Measurements from ENCODE around the gene FYN. TPM values are rescaled to one million over a fixed set of nuclear protein-coding genes. Genes with fewer than 3 reads are reported as not detected.

Gene FYN
- total and polyA plus RNA-seq, 2 of the 8 experiments (the other 6 are each of a cell fraction or from before 2014, with no cell fraction given), result 46.8 to 97.2 TPM

- peaks cover 0 to 3% of the 10 kb centered on the region in 2 experiments for H4K20me1 ChIP-seq (replicated peaks in 1 of 2; ENCODE audit: control insufficient read depth in 1 of 2, insufficient read depth in 2 of 2, low read length in 2 of 2)
- no peak overlapping the region for H2BK12ac ChIP-seq (ENCODE audit: low read depth, low read length)
- POLR2A ChIA-PET (ENCODE audit: partially characterized antibody), result interaction anchor here (1.2 kb wide), 1 partner anchor 14 kb away, joined by 3 read pairs; no protein-coding TSS in a partner anchor
- no peak overlapping the region for H3K18ac ChIP-seq (ENCODE audit: extremely low read depth, low read length)
- H3K4me2 ChIP-seq (ENCODE audit: insufficient read depth in 1 of 2, low read depth in 2 of 2, low read length in 2 of 2), result no peak overlapping the region
- H3K23ac ChIP-seq (ENCODE audit: insufficient read length), result no peak overlapping the region
- no peak overlapping the region for H3K9ac ChIP-seq (replicated peaks in 1 of 4; ENCODE audit: extremely low read depth in 1 of 4, low read depth in 3 of 4, low read length in 3 of 4)
- FAIRE-seq (no peak), DNase-seq (ENCODE audit: low read depth in 1 of 2, low spot score in 2 of 2) (no peak)
- no peak overlapping the region for H2BK15ac ChIP-seq (ENCODE audit: low read length)
- H4K91ac ChIP-seq (replicated peaks; ENCODE audit: insufficient read length, low read length), result no peak overlapping the region
- WGBS, 2 experiments (ENCODE audit: extremely low coverage in 1 of 2, insufficient coverage in 1 of 2, insufficient read length in 1 of 2, insufficient replicate concordance in 2 of 2, low coverage in 1 of 2, low lambda C conversion rate in 2 of 2, missing lambda C conversion rate in 1 of 2), result 95% methylated on average over 4 of the region's 4 CpGs; no CpG with 5 or more reads in 1 of the 2 experiments
- no peak overlapping the region for H2BK20ac ChIP-seq (ENCODE audit: low read length)
- H4K8ac ChIP-seq (ENCODE audit: extremely low read depth, insufficient read depth, low read length), result no peak overlapping the region
- H2AFZ ChIP-seq (ENCODE audit: low read length), result no peak overlapping the region
- no peaks in the 10 kb centered on the region; the same call in 1 of the 2 replicates for H3K23me2 ChIP-seq (ENCODE audit: low read depth, low read length)
- H3K56ac ChIP-seq (replicated peaks; ENCODE audit: insufficient read length, low read depth, low read length), result no peak overlapping the region
- CTCF ChIA-PET (ENCODE audit: partially characterized antibody), result interaction anchor here (0.9 to 3.0 kb wide), 8 partner anchors 9 to 67 kb away, joined by 3 to 18 read pairs (median 7); no protein-coding TSS in a partner anchor
- no peak overlapping the region for H3K4me3 ChIP-seq (ENCODE audit: extremely low read depth in 1 of 4, insufficient read depth in 2 of 4, low read depth in 3 of 4, low read length in 4 of 4)
- H3K27me3 ChIP-seq (replicated peaks in 1 of 4; ENCODE audit: control insufficient read depth in 3 of 4, extremely low read depth in 1 of 4, insufficient read depth in 3 of 4, low read length in 3 of 4), result no peaks in the 10 kb centered on the region
- no peak overlapping the region for H3K4ac ChIP-seq (replicated peaks; ENCODE audit: insufficient read length, low read depth, low read length)
- peaks cover 0 to 15% of the 10 kb centered on the region in 2 experiments; a peak in 1 of 4 replicates for H3K79me2 ChIP-seq (ENCODE audit: control insufficient read depth in 1 of 2, insufficient read depth in 2 of 2, low read length in 2 of 2)
- H2AK5ac ChIP-seq (ENCODE audit: low read depth, low read length), result no peak overlapping the region
- H3K36me3 ChIP-seq (ENCODE audit: control insufficient read depth in 2 of 4, insufficient read depth in 4 of 4, low read length in 3 of 4), result no peaks in the 10 kb centered on the region
- H3K9me3 ChIP-seq (ENCODE audit: insufficient read depth in 2 of 2, low read depth in 1 of 2, low read length in 1 of 2), result no peaks in the 10 kb centered on the region
- no peak overlapping the region for H2BK5ac ChIP-seq (ENCODE audit: low read depth, low read length)
- H2BK120ac ChIP-seq (replicated peaks; ENCODE audit: low read depth, low read length), result no peak overlapping the region
- H3K79me1 ChIP-seq (ENCODE audit: low read depth, low read length), result peaks cover 8% of the 10 kb centered on the region
- no peak overlapping the region for H3K14ac ChIP-seq (ENCODE audit: insufficient read length)
- H4K5ac ChIP-seq (ENCODE audit: insufficient read length, low read depth, low read length), result no peak overlapping the region
- H3K4me1 ChIP-seq (replicated peaks in 1 of 4; ENCODE audit: control insufficient read depth in 3 of 4, insufficient read depth in 4 of 4, low read length in 3 of 4), result peaks cover 0 to 6% (median 3%) of the 10 kb centered on the region in 4 experiments; a peak in 2 of 7 replicates
- no peak overlapping the region for H3K27ac ChIP-seq (ENCODE audit: low read depth, low read length)
- no peak for TF ChIP-seq ASH2L (IDR thresholded peaks at IDR 0.05; ENCODE audit: low read length)
- TF ChIP-seq TBP (IDR thresholded peaks at IDR 0.05; ENCODE audit: low read depth, low read length), result no peak
- TF ChIP-seq USF2 (IDR thresholded peaks at IDR 0.05; ENCODE audit: low read length), result no peak
- no peak for TF ChIP-seq POU5F1 (IDR thresholded peaks at IDR 0.05; ENCODE audit: low read depth, low read length)
- no peak for TF ChIP-seq YY1 (IDR thresholded peaks at IDR 0.05; ENCODE audit: low read depth, low read length)
- no peak for TF ChIP-seq TEAD4 (IDR thresholded peaks at IDR 0.05; ENCODE audit: low read depth, low read length)
- TF ChIP-seq HDAC2 (IDR thresholded peaks at IDR 0.05; ENCODE audit: borderline replicate concordance in 1 of 2, low read depth in 2 of 2, low read length in 2 of 2), result no peak
- no peak for TF ChIP-seq HDAC6 (IDR thresholded peaks at IDR 0.05; ENCODE audit: low read depth, low read length)
These were observed 83.7 kb downstream of the FYN start for GRCh38 chr6:111789598-111789997.
